ENCODE measurements around the gene KLHL3. TPM values are rescaled to one million over a fixed set of nuclear protein-coding genes. Genes with fewer than 3 reads are reported as not detected.

KLHL3 gene
- total RNA-seq, 1 experiment from 2014 or later: 0.42 TPM

DNA sequence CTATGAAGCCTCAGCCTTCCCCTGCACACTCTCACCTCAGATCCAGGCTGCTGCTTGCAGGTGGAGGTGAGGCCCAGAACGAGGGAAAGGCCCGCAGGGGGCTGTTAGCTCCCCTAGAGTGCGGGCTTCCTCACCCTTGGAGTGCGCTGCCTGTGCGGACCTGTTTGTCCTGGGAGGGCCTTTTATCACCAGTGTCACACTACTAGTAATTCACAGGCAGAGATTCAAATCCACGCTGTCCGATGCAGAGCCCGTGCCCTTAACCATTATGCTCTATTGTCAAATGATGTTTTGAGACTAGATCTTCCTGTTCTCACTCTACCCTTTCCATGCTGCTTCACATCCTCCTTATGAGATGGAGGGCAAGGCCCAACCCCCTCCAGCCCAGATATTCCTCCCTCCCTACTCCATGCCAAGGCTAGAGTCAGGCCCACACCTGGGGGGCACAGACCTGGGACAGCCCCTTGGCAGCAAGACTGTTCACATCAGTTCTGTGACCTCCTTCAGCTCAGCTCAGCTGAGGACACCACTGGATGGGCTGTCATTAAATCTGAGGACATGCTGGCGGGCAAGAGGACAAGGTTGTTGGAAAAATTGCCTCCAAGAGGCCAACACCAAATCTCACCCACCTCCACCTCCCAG, 124.0 kb downstream of the KLHL3 start:
- DNase-seq (ENCODE audit: low read depth): no peak

DNA sequence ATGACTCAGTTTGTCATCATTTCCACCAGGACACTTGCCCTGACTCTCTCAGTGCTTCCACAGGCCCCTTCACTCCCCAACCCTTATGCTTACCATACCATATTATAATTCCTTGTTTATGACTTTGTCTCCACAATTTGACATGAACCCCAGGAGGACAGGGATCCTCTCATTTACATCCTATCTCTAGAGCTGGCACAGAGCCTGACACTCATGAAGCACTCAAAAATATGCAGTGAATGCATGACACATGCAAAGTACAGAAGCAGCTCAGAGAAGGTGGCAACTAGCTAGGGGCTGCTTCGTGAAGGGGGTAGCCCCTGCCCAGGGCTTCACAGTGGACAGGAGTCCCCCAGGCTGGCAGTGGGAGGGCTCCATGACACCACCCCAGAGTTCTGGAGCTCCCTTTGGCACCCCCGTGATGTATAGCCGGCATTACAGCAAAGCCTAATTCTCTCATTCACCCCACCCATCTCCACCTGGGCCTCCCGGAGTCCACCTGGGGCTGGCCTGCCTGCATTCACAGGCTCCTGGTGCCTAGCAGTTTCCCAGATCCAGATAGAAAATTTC, 124.8 kb downstream of the KLHL3 start:
- DNase-seq (ENCODE audit: low read depth): no peak

- DNase-seq (ENCODE audit: low read depth): no peak
These were observed 125.3 kb downstream of the KLHL3 start for GRCh38 chr5:137610598-137610997.

GRCh38 chr5:137609127-137609526, 126.8 kb downstream of the KLHL3 start:
- peak; percentile 65 for DNase-seq (ENCODE audit: low read depth)

DNA sequence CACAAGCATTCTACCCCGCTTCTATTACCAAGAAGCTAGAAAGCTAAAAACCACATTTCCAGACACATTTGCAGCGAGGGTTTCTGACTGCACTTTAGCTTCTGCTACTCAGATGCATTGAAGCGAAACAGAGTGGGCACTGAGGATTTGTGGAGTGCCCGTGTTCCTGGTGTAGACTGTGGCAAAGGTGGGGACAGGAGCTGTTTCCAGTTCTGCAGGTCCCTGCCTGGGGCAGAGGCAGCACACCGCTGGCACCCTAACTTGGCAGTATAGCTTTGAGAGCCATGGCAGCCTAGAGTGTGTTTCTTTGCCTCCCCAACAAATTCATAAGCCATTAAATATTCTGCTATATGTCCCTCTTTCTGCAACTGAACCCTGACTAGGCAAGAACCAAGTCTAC, 128.1 kb downstream of the KLHL3 start:
- no peak for DNase-seq (ENCODE audit: low read depth)

GRCh38 chr5:137606401-137606800, 129.5 kb downstream of the KLHL3 start:
- DNase-seq (ENCODE audit: low read depth): no peak

GRCh38 chr5:137605411-137605810, 130.5 kb downstream of the KLHL3 start:
- DNase-seq (ENCODE audit: low read depth): no peak

DNA sequence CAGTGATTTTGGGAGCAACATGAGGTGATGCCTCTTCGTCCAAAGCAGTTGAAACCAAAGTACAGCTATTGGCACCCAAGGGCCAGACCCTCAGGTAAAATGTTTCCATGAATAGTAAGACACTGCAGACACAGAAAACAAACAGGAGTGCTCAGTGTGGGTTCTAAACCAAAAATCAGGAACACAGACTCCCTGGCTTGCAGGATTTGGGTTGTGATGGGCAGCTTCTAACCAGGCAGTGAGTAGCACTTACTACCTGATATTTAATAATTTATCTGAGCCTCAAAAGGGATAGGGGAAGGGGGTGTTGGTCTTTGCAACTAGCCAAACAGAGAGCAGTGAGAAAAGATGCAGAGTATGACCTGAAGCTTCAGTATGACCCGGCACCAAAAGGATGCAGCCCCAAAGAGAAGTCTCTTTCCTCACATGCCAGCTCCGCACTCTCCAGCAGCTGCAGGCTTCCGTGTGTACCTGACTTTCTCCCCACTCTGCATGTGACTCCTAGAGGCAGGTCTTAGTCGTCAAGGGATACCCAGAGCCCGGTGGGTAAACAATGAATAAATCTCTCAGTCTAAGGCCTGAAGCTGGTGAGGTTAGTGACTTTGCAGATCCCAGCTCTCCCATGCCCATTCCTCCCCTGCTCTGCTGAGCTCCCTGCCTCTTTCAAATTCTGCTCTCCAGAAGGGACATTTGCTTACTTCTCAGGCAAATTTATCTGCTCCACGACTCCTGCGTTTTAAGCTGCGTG, 131.4 kb downstream of the KLHL3 start:
- no peak for DNase-seq (ENCODE audit: low read depth)

DNA sequence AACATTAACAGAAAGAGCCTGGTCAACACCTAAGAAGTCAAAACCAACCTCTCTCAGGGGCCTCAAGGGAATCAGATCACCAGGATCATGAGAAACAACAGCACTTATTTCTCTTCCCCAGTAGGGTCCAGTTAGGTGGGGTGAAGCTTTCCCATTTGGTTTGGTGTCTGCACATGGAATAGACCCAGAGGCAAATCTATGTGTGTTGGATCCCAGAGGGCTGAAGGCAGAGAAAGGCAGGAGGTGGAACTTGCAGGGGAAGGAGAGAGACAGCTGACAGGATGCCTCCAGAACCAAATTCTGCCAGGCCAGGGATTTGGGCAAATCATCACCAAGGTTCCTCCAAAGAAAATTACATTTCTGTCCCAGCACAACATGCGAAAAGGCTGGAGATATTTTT, 132.0 kb downstream of the KLHL3 start:
- DNase-seq (ENCODE audit: low read depth): no peak

GRCh38 chr5:137603356-137603755, 132.5 kb downstream of the KLHL3 start:
- DNase-seq (ENCODE audit: low read depth): no peak

GRCh38 chr5:137602721-137603273, 133.1 kb downstream of the KLHL3 start:
- DNase-seq (ENCODE audit: low read depth): no peak

DNA sequence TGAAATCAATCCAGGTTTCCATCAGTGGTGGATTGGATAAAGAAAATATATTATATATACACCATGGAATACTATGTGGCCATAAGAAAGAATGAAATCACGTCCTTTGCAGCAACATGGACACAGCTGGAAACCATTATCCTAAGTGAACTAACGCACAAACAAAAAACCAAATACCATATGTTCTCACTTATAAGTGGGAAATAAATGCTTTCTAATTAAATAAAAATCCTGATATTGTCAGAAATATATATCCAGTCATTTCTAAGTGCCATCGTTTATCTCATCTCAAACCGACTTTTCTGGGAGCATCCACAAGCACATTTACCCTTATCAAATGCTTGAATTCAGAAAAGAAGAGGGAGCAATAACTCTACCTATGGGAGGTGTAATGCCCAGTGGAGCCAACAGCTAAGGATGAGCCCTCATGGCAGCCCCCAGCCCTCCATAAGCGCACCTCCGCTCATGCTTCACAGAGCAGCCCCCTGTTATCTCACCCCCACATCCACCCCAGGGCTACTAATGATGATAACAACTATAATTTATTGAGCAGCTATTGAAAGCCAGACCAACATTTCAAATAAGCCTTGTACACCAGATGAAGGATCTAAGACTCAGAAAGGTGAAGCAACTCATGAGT, 135.0 kb downstream of the KLHL3 start:
- no peak for DNase-seq (ENCODE audit: low read depth)

DNA sequence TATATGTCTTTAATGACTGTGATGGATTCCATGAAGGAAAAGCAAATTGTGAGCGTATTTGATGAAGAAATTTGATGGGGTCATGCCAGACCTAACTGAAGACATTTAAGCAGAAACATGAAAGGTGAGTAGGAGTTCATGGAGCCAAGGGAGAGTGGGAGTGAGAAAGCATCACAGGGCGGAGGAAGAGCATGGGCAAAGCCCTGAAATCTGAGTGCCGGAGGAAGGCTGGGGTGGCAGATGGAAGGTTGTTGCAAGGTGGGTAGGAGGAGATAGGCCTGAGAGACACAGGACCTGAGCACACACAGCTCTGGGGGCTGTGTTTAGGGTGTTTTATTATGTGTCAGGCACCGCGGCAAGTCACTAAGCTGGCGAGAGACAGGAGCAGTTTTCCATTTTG, 136.4 kb downstream of the KLHL3 start:
- DNase-seq (ENCODE audit: low read depth): no peak

DNA sequence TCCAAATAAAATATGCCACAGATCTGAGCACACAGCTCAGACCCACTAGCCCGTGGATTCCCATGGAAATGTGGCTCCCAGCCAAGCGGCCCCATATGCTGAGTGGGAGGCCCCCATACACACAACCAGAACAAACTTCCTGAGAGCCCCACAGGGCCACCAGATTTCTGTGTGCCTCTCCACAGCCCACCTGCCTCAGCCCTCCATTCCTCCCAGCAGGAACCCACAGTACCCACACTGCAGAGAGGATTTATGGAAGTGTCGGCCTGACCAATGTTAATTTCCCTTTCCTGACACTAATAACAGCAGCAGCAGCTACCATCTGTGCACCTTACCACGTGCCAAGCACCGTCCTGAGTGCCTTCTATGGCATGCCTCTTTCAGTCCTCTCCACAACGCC, 137.5 kb downstream of the KLHL3 start:
- no peak for DNase-seq (ENCODE audit: low read depth)

DNA sequence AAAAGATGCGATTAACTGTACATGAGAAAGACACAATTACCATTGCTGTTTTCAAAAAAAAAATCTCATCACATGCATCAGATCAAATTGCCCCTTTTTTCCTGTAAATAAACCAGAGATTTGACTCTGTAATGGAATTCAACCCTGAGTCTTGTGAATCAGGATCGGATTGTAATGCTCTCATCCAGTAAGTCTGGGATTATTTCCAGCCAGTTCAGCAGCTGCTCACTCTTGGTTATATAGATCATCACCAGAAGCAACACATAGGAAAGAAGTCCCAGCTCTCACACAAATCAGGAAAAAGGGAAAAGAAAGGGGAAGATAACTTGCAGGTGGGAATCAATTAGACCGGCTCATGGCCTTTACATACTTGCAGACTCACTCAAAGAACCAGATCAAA, 138.9 kb downstream of the KLHL3 start:
- DNase-seq (ENCODE audit: low read depth): no peak

DNA sequence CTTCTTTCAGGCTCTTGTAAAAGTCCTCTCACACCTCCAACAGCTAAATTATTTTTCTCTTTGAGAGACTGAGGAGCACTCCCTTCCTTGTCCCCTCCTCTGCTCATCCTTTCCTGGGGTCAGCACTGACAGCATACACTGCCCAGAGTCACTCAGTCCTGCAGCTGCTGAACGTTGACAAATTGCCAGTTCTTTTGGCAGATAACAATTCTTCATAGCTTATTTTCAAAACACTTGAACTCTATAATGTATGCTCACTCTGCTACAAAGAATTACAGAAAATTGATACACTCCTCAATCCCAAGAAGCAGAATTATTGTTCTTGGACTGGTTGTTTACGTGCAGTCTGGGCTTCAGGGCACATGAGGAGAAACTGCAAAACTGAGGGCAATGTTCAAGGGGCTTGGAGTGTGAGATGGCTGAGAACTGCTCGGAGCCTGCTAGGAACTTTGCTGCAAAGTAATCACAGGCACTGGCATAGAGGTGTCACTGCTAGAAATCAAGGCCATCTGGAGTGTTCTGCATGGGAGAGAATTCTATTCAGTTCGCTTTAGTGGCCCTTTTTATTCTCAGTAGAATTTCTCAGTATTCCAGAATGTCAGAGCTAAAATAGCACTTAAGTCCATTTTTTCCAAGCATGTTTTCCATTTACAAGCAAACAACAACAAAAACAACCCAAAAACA, 140.4 kb downstream of the KLHL3 start:
- no peak for DNase-seq (ENCODE audit: low read depth)

DNA sequence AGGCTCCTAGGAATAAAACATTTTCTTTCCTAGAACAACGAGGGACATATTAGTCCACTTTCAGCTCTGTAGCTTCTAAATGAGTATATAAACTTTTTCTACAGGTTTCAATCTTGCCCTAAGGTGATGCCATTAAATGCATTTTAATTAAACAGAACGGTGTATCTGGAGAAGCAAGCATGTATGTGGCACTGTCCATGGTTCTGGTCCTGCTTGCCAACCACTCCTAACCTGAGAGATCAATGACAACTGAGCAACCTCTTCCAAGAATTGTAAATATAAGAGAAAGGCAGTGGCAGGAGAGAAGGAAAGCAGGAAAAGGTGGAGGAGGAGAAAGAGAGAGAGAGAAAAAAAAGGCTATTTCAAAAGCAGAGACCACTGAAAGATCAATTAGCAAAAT, 141.2 kb downstream of the KLHL3 start:
- no peak for DNase-seq (ENCODE audit: low read depth)

GRCh38 chr5:137592317-137592716, 143.6 kb downstream of the KLHL3 start:
- DNase-seq (ENCODE audit: low read depth): no peak

GRCh38 chr5:137589185-137589584, 146.7 kb downstream of the KLHL3 start:
- DNase-seq (ENCODE audit: low read depth): no peak

DNA sequence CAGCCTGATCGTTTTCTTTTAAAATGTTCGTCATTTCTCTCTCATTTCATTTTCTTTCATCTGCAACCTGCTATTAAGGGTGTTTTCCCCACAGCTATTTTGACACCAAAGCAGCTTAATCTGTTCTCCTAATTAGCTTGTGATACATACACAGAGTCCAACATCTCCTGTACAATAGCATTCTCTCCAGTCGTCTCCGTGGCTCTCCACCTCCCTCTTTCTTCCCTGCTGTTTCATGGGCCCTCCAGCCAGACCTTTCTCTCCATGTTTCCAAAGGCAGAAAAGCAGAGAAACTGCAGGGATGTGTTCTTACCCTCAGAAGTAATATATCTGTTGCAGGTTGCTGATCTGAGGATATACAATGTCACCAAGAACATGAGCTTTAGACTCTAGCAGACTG, 148.0 kb downstream of the KLHL3 start:
- DNase-seq (ENCODE audit: low read depth): no peak

- DNase-seq (ENCODE audit: low read depth): no peak
These were observed 151.6 kb downstream of the KLHL3 start for GRCh38 chr5:137584262-137584661.

All from HT1080 (cell line).